Suprapubic skin (tissue), 4 donors: ENCODE data around the gene CYBC1. TPM values are rescaled to one million over a fixed set of nuclear protein-coding genes. Genes with fewer than 3 reads are reported as not detected.
"Not testable (repeated sequence)": the region's sequence is repeated elsewhere in the genome, so short reads cannot be mapped to it uniquely, and the experiment has no call there.

Experiments
- DNase-seq, 2 donors: peaks; one replicate each; pipeline ENCODE4 v3.0.0-alpha.2; 2019; ENCODE audit warnings: low spot score in 2 of 2
- H3K27ac ChIP-seq: fragments of 200-600 bp; sonication (generic); one replicate; pipeline ENCODE4 v1.5.1; 2019
- H3K27me3 ChIP-seq: fragments of 200-600 bp; sonication (generic); one replicate; pipeline ENCODE4 v1.5.1; 2019
- H3K36me3 ChIP-seq: fragments of 200-600 bp; sonication (generic); one replicate; pipeline ENCODE4 v1.5.1; 2019
- H3K4me1 ChIP-seq: fragments of 200-600 bp; sonication (generic); one replicate; pipeline ENCODE4 v1.5.1; 2019
- H3K4me3 ChIP-seq: fragments of 200-600 bp; sonication (generic); one replicate; pipeline ENCODE4 v1.5.1; 2019; ENCODE audit warnings: mild to moderate bottlenecking
- H3K9me3 ChIP-seq: fragments of 200-600 bp; sonication (generic); one replicate; pipeline ENCODE4 v1.5.1; 2019
- CTCF ChIP-seq, 2 donors: fragments of 200-600 bp in 1 of 2; fragments of 450-650 bp in 1 of 2; sonication (generic) in 1 of 2; IDR thresholded peaks; one replicate each; pipeline ENCODE4 v1.5.1; 2016 to 2019; ENCODE audit warnings: antibody characterized with exemption in 2 of 2, mild to moderate bottlenecking in 1 of 2, moderate library complexity in 1 of 2
- EP300 ChIP-seq: sonication (generic); formaldehyde crosslinking; IDR thresholded peaks from one replicate; pipeline ENCODE4 v1.6.1; 2017; ENCODE audit warnings: antibody characterized with exemption
- POLR2A ChIP-seq, 2 donors: fragments of 450-650 bp; IDR thresholded peaks; one replicate each; pipeline ENCODE4 v1.6.1; 2017; ENCODE audit warnings: antibody characterized with exemption in 2 of 2, mild to moderate bottlenecking in 2 of 2, moderate library complexity in 2 of 2
- POLR2AphosphoS5 ChIP-seq, 3 donors: sonication (generic); formaldehyde crosslinking; IDR thresholded peaks; one replicate each; pipeline ENCODE4 v1.6.1; 2017; ENCODE audit warnings: antibody characterized with exemption in 3 of 3
- WGBS: methylation state at CpG from one replicate; pipeline ENCODE4 v1.1.5; 2018; 5-methylcytosine and 5-hydroxymethylcytosine counted together
- total RNA-seq, 4 donors: library from RNA; depleted of rRNA; stranded (reverse); fragments of >200 nt; gene quantifications; one replicate each; pipeline ENCODE4 v1.1.0, GENCODE V29; 2016

The CYBC1 gene
- total RNA-seq, 4 donors from 2014 or later = 36.4 to 53.1 (median 45.6) TPM

GRCh38 chr17:82465023-82465603, 14.6 kb upstream of the CYBC1 start:
- Histone ChIP-seq H3K4me3 (no peak overlapping the region), H3K27ac (no peak overlapping the region), H3K36me3 (peaks cover 95% of the 10 kb centered on the region), H3K27me3 (no peaks in the 10 kb centered on the region), H3K9me3 (no peaks in the 10 kb centered on the region), H3K4me1 (peaks cover 7% of the 10 kb centered on the region)
- WGBS = 90% methylated on average over 7 of the region's 7 CpGs
- DNase-seq = no peak
- TF ChIP-seq POLR2A (IDR thresholded peaks at IDR 0.05) (no peak), EP300 (no peak), CTCF (IDR thresholded peaks at IDR 0.05) (no peak), POLR2AphosphoS5 (IDR thresholded peaks at IDR 0.05) (no peak)

GRCh38 chr17:82464567-82464929, 14.0 kb upstream of the CYBC1 start:
- Histone ChIP-seq H3K27ac (no peak overlapping the region), H3K4me1 (peaks cover 12% of the 10 kb centered on the region)

GRCh38 chr17:82463925-82464566, 13.5 kb upstream of the CYBC1 start:
- Histone ChIP-seq H3K9me3 (no peaks in the 10 kb centered on the region), H3K36me3 (peaks cover 85% of the 10 kb centered on the region), H3K27me3 (no peaks in the 10 kb centered on the region), H3K4me3 (no peak overlapping the region), H3K27ac (no peak overlapping the region), H3K4me1 (peaks cover 17% of the 10 kb centered on the region)
- WGBS = 44% methylated on average over 7 of the region's 7 CpGs
- no peak for DNase-seq
- no peak for TF ChIP-seq POLR2A (IDR thresholded peaks at IDR 0.05)
- no peak for TF ChIP-seq POLR2AphosphoS5 (IDR thresholded peaks at IDR 0.05)

More at GRCh38 chr17:82464567-82464929, 14.0 kb upstream of the CYBC1 start:
- no peak for TF ChIP-seq POLR2A (IDR thresholded peaks at IDR 0.05)
- no peak for TF ChIP-seq POLR2AphosphoS5 (IDR thresholded peaks at IDR 0.05)
- TF ChIP-seq CTCF (IDR thresholded peaks at IDR 0.05) = no peak
- no peak for TF ChIP-seq EP300
- no peak for DNase-seq
- Histone ChIP-seq H3K36me3 (peaks cover 90% of the 10 kb centered on the region), H3K4me3 (no peak overlapping the region), H3K27me3 (no peaks in the 10 kb centered on the region), H3K9me3 (no peaks in the 10 kb centered on the region)
- 81% methylated on average over 11 of the region's 11 CpGs for WGBS

GRCh38 chr17:82463391-82463790, 12.8 kb upstream of the CYBC1 start:
- TF ChIP-seq CTCF (IDR thresholded peaks at IDR 0.05) (no peak), POLR2A (IDR thresholded peaks at IDR 0.05) (no peak), EP300 (no peak), POLR2AphosphoS5 (IDR thresholded peaks at IDR 0.05) (no peak)
- H3K4me3 ChIP-seq = no peak overlapping the region
- WGBS = 77% methylated on average over 6 of the region's 6 CpGs
- H3K9me3 ChIP-seq = no peaks in the 10 kb centered on the region
- peaks cover 78% of the 10 kb centered on the region for H3K36me3 ChIP-seq
- H3K27me3 ChIP-seq = no peaks in the 10 kb centered on the region
- H3K4me1 ChIP-seq = peaks cover 17% of the 10 kb centered on the region
- no peak overlapping the region for H3K27ac ChIP-seq
- no peak for DNase-seq

GRCh38 chr17:82461827-82462524, 11.4 kb upstream of the CYBC1 start:
- no peaks in the 10 kb centered on the region for H3K9me3 ChIP-seq
- H3K27me3 ChIP-seq = no peaks in the 10 kb centered on the region
- WGBS = 79% methylated on average over 10 of the region's 10 CpGs
- H3K4me3 ChIP-seq = no peak overlapping the region
- H3K36me3 ChIP-seq = peaks cover 66% of the 10 kb centered on the region
- H3K4me1 ChIP-seq = peaks cover 28% of the 10 kb centered on the region
- no peak overlapping the region for H3K27ac ChIP-seq
- no peak for DNase-seq
- no peak for TF ChIP-seq EP300

- WGBS = 91% methylated on average over 9 of the region's 9 CpGs
- Histone ChIP-seq H3K36me3 (peaks cover 48% of the 10 kb centered on the region), H3K4me1 (peaks cover 33% of the 10 kb centered on the region), H3K4me3 (peak overlapping the region; percentile 79)
- H3K27ac ChIP-seq, H3K27me3 ChIP-seq, H3K9me3 ChIP-seq, DNase-seq: not testable (repeated sequence)
These were observed 9.4 kb upstream of the CYBC1 start for GRCh38 chr17:82459936-82460335.
